PC-9 (cell line): Measurements from ENCODE around the gene CASS4.

ENCODE experiments used
- CTCF ChIP-seq: fragments of 200-600 bp; sonication (generic); conservative IDR thresholded peaks from 2 replicates; pipeline ENCODE4 v1.6.1; 2017; ENCODE audit warnings: mixed run types, antibody characterized with exemption, mild to moderate bottlenecking, moderate library complexity
- EZH2 ChIP-seq: fragments of 200-600 bp; sonication (generic); IDR thresholded peaks from 2 replicates; pipeline ENCODE4 v1.8.0; 2017; ENCODE audit warnings: antibody characterized with exemption, low read depth

DNA sequence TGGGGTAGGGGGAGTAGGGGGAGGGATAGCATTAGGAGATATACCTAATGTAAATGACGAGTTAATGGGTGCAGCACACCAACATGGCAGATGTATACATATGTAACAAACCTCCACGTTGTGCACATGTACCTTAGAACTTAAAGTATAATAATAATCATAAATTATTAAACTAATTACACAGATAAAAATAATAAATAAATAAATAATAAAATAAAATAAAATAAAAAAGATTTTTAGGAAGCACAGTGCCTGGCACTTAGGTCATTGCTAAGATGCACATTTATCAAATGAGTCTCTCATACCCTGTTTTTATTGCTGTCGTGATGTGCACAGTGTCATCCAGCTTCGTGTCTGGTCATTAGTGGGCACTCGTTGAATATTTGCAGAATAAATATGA, 37.4 kb downstream of the CASS4 start:
- TF ChIP-seq CTCF (no peak), EZH2 (no peak)
